SW480 (cell line): ENCODE results near the gene EEF1AKMT2.

ENCODE experiments used
- DNase-seq: peaks from one replicate; pipeline ENCODE4 v3.0.0-alpha.2; 2016; ENCODE audit warnings: low spot score

EEF1AKMT2 gene

DNA sequence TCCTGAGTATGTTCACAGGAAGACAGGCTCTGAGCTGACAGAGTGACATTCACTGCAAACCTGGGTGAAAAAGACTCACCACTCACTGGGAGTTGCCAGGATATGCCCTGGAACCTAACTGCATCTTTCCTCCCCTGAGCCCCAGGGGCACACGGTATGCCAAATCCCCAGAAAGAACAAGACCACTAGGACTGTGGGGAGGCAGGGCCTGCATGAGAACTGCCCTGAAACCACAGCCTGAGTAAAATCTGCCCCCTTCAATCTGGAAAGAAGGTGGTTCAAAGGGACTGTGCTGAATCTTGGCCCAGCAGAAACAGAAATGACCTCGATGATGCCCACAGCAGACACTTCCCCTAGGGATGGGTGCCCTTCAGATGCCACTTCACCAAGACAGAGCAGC, 54.0 kb downstream of the EEF1AKMT2 start:
- DNase-seq: no peak

DNA sequence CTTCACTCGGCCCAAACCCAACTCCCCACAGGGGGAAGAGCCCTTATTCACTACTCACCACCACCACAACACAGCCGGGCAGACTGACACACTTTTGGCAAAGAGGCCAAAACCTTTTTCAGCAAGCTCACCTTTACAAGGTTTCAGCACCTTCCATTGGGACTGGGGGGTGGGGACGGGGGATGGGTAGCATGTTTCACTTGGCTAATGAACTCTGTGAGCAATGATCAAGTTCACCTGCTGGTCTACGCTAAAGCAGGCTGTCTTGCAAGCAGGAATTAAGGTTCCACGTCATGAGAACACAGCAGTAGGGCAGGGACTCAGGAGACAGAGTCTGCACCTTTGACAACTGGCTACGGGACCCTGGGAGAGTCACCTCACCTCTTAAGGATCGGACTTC, 54.5 kb downstream of the EEF1AKMT2 start:
- no peak for DNase-seq

DNA sequence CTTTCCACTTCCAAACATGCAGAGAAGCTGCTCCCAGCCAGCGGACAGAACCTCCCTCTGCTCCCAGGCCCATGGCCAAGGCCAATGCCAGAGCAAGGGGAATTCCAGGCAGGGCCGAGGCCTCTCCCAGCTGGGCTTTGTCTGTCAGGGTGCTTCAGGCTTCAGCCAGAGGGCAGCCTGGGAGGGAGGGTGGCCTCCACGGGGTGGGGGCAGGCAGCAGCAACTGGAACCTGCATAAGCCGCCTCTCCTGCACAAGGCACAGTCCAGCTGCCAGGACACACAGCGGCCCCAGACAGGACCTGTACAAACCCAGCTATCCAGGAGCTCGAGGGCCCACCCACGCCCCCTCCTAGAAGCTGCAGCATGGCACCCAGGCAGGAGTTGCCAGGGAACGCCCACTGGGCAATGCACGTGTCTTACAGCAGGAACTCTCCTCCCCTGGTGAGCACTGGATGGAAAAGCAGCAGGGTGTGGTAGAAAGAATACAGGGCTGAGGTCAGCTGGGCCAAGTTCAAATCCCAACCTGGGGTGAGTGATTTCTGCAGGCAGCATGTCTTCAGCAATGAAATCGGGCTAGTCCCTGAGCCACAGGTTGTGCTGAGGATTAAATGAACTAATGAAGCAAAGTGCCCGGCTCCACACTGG, 55.1 kb downstream of the EEF1AKMT2 start:
- no peak for DNase-seq

DNA sequence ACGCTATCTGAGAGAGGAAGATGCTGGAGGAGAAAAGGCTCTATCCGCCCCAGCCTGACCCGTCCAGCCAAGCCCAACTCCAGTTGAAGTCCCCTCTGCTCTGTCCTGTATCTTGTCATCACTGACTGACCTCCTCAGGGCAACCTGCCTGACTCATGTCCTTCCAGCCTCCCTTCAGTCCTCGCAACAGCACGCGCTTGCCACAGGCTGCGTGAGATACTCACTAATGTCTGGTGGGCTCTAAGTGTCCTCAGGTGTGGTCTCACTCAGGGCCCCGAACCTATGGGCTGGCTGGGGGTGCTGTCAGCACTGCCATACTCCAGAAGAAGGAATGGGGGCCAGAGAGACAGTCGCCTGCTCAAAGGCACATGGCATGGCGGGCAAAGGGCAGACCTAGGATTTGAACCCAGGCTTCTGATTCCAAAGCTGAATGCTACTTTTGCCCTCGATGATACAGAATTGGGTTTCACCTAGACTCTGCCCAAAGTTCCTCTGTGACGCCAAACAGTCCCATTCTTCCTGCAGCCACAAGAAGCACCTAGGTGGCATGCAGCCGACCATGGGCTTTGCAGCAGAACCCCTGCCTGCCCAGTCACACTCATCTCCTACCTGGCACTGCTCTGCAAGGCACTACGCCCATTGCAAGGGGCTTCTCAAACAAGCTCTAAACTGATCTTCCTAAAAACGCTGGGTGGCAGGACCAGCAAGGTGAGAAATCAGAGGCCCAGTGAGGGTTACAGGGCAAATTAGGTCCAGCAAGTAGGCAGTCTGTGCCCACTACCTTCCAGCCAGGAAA, 56.0 kb downstream of the EEF1AKMT2 start:
- DNase-seq: no peak

DNA sequence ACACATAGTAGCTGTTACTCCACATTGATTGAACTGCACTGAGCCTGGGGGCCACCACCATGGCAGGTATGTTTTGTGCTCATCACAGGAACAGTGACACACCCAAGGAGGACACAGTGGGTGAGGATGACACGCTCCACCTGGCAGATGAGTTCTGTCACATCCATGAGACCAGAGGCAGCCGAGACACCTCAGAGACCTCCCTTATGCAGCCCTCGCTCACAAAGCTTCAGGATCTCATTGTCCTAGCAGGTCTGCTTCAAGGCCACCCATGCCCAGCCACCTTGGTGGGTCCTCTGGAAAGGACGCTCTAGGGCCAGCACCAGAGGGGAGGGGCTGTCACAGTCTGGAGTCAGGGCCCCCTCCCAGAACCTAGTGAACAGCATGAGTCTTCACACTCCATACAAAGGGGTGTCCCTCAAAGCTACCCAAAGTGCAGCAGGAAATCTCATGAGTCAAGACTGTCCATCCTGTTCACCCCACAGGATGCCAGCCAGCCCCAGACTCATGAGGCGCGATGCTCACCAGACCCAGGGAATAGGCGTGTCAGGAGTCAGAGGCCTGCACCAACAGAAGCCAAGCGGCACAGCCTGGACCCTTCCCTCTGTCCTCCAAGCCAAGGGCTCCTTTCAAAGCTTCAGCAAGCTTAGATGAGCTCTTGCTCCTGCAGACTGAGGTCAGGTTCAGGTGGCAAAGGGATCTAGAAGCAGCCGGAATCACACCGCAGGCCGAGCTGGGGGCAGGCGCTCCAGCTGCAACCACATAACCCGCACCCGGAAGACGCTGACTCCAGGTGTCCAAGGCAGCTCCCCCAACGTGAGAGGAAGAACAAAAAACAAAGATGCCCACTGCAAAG, 57.1 kb downstream of the EEF1AKMT2 start:
- no peak for DNase-seq

DNA sequence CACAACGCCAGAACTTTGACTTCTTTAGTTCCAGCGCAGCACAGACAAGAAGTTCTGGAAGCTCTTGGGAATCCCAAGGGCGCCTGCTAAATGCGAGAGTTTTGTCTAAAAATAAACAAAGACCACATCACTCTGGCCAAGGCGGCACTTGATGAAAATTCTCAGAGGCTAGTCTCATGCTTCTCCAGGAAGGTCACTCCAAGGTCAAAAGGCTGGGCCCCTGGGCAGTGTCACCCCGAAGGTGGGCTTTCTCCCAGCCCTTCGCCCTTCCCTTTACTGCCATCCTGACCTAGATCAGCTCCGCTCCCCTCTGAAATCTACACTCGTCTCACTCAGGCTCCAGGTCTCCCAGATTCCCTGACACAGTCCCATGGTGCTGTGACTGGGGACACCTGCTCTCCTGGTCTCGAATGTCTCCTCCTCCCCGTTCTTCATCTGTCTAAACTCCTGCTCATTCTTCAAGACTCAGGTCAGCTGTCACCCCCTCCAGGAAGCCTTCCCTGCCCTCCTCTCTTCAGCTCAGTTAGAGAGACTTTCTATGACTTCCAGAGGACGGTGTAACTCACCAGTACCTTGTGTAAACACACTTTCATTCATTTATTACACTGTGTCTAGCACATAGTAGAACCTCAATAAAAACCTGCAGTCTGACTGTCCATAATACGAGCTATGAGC, 58.0 kb downstream of the EEF1AKMT2 start:
- DNase-seq: no peak

DNA sequence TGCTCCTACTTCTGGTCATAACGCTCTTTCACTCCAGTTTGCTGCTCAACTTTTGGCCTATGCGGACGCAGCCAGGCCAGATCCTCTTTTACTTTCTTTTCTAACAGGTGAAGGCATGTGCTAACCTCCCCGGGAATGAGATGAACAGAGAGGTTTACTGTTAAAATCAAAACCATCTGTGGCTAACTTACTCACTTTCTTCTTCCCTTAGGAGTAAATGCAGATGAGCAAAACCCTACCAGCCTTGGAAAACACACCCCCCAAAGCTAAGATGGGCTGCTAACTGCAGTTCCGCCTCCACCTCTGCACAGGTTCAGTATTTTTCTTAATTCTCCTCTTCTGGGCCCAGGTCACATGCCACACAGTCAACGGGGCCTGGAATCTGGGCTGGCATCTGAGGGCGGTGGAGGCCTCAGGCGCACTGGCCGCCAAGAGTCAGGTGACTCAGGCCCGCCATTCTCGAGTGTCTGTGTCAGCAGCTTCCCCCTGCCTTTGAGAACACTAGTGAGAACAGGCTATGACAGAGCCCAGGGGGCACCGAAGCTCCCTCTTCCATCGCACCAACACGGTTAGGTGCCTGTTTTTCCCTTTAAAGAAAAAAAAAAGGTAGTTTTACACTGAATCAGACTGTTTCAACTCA, 58.6 kb downstream of the EEF1AKMT2 start:
- DNase-seq: no peak

DNA sequence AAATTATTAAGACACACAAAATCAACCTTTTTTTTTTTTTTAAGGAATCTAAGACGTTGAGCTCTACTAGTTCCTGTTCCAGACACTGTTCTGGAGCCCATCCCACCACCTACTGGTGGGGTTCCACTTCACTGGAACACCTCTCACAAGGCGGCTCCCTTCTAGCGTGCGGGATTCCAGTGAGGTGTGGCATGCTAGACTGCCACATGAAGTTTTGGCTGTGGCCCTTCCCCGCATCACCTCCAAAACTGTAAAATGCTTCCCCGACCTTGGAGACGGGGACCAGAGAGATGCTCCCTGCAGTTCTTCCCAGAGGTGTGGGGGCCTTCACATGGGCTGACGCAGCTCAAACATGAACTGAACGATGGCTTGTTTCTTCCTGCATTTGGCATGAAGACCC, 60.1 kb downstream of the EEF1AKMT2 start:
- DNase-seq: no peak

DNA sequence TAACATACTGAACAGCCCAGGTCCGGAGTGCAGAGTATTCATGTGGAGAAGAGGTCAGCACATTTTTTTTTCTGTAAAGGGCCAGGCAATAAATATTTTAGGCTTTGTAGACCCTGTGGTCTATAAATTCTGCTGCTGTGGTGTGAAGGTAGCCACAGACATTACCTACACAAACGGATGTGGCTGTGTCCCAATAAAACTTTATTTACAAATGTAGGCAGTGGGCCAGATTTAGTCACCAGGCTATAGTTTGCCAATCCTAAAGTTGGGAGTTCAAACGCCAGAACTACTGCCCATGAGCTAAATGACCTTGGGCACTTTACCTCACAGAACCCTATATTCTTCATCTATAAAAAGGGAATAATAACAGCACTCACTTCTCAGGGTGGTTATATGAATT, 60.9 kb downstream of the EEF1AKMT2 start:
- no peak for DNase-seq

DNA sequence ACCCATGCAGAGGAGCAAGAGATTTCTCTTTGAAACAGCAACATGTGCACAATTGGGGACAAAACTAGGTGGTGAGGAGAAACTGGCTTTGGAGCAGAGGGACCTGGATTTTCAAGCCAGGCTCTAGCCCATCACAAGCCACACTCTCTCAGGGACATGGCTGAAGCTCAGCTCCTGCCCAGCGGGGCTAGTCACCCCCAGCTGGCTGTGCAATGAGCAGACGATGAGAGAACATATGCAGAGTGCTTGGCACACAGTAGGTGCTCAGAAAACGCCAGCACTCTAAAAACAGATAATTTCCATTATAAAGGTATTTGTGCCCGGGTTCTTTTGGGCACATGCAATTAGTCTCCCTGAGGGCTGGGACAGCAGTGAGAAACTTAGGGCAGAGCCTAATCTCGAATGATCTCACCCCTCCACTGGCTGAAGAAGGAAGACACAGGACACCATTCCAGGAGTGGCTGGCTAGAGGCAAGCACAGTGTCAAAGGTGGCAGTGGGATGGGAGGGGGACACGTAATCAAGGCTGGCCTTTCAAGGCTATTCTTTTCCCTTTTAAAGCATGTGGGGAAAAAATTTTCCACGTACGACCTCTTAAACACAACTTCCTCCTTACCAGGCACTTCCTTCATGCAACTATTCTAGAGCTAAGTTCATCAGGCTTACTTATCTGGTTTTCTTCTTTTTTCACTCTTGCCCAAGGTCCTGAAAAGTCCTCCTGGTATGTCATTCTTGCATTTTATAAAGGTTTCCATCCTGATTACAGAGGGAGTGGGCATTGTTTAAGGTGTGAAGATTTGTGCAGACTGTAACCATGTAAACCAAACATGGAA, 62.6 kb downstream of the EEF1AKMT2 start:
- no peak for DNase-seq

DNA sequence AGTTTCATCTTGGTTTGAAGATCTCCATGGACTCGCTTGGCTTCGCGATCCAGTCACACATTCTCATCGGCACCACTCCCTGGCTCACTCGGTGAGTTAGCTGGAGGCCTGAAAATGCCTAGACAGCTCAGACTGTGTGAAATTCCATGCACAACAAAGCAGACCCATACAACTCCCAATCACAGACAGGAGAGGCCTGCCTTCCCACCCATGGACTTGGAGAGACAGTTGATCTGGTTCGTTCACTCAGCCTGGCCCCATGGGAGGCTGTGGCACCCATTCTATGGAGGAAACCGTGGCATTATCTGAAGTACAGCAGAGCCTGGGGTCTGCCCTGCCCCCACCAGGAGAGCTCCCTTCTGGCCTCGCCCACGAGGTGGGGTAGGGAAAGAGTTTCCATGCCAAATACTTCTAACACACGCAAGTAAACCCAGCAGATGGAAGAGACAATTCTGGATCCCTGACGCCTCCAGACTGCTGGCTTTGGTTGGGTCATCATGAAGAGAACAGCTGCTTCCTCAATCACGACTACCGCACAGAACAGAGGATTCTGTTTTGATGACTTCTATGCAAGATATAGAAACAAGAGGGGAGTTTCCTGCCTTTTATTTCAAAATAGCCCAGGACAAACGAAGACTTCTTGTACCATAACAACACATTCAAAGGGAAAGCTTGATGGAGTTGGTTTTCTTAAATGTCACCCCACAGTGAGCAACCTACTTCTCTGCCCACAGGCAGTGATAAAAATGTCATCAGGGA, 63.4 kb downstream of the EEF1AKMT2 start:
- DNase-seq: no peak

DNA sequence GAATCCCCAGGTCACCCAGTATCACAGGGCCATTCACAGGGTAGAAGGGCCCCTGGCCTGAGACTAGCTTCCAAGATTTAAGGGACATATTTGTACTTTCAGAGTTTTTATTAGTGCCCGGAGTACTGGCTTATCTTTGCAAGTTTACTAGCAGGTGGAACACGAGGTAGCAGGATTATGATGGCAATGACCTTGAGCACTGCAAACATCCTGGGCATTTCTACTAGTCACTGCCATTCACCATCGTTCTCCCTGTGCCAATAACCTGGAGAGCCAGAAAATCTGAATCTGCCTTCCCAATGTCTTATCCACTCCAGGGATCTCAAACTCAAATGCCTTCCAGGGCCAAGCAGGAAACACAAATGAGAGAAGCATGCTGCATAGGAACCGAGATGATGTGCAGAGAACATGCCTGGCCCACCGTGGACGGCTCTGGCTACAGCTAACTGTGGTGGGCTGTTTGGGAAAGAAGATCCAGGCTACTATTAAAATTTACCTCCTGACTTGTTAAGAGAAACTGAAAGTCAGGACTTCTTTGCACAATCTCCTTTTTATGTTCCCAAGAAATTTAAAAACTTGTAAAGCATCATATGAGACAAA, 64.2 kb downstream of the EEF1AKMT2 start:
- no peak for DNase-seq

DNA sequence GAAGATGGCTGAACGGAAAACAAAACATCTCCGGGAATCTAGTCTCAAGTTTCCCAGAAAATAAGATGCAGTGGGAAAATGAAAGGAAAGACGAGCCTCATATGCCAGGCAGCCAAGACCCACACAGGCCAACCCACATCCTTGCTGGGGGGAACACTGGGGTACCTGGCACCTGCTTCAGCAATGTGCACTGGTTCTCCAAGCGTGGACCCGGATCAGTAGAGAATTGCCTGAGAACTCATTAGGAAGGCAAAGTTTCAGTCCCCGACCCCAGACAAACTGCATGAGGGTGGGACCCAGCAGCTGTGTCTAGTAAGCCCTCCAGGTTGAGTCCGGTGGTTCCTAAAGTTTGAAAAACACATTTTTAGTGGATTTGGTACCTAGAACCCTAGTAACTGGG, 65.9 kb downstream of the EEF1AKMT2 start:
- DNase-seq: no peak

DNA sequence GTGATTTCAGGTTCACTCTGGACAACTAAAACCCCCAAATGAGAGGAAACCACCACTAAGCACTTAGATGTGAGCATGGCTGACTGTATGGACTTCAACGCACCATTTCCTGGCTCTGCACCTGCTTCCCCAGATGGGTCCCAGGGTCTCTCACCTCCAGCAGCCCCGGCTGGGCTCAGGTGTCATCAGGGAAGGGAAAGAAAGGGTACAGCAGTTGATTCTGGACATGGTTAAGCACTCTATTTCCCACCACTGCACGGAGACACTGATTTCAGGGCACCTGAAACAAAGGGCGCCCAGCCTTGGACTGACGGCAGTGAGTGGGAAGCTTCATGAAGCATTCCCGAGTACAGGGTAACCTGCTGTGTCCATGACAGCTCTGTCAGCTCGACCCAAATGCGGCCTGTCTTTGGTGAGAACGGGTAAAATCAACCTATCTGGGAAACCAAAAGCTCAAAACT, 66.5 kb downstream of the EEF1AKMT2 start:
- DNase-seq: no peak

DNA sequence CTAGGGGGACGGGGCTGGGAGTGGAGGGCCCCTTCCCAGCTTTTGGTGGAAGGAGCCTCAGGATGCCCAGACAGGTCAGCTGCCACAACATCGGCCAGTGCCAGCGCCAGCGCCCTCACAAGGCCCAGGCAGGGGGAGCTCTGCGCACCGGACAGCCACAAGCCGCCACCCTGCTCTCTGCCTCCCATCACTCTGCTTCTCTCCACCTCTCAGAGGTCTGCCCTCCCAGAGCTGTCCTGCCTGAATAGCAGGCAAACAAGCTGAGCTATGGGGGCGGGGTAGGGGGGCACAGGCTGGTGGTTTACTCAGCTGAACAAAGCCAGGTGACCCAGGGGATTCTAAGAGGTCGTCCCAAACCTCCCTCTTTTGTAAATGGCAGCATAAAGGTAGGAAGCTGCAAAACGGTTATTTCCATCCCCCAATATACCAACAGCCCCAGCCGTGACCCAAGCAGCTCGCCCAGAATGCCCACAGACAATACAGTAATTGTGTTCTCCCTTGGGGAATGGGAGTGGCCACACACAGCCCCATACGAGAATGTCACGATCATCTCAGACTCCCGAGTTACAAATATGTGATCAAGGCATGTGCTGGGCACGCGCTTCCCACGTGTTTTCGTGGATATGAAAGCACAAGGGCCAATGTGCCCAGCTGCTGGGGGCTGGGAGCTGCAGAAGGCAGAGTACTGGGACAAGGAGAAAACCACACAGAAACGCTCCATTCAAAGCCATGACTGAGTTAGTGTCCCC, 67.2 kb downstream of the EEF1AKMT2 start:
- DNase-seq: peak; percentile 93

DNA sequence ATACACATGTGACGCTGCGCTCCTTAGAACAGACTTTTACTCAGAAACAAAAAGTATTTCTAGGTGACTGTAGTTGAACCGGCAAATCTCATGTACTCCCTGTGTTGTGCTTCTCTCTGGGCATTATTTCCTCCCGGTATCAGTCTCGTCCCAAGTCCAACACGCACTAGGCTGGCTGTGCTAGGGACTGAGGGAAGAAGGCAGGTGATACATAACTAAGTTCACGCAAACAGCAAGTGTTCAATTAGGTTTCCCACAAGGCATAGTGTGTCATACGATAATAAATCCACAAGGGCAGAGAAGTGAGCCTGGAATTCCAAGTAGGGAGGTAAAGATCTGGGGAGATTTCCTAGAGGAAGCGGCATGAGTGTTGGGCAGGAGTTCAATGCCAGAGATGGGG, 67.9 kb downstream of the EEF1AKMT2 start:
- no peak for DNase-seq

DNA sequence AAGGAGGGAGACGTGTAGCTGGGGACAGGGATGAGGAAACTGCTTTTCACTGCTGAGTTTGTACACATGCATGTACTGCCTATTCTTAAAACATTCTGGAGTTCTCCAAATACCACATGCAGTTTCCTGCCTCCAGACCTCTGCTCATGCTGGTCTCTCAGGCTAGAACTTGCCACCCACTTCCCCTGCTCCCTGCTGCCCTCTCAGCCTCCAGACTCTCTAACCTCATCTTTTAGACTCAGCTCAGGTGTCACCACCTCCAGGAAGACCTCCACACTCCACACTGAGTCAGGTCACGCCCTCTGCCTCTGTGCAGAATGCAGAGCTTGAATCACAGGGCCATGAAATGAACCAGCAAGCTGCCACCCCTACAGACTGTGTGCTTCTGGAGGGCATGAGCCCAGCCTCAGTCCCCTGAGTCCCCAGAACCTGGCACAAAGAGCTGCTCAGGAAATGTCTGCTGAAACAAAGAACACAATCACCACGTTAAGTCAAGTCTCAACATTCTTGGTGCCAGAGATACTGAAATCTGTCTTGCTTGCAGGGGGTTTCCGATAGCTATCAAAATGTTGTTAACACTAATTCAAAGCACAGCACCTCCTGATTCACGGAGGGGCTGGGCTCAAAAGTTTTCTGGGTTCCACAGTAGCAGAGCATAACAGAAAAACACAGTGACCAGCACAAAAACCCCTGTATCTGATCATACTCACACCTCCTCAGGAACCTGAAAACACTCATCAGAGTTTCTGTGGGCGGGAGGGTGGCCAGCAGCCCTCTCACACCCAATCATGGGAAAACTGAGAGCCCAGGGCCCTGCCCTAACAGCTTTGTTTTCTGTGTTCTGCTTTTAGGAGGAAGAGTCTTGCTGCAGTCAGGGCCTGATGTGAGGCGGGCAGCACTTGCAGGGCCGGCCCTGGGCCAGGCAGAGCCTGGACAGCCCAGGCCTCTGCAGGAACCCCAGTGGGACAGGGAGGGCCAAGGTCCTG, 68.6 kb downstream of the EEF1AKMT2 start:
- DNase-seq: peak; percentile 29
